Immature natural killer cell (primary cell): Measurements from ENCODE around the gene URB1. TPM values are rescaled to one million over a fixed set of nuclear protein-coding genes. Genes with fewer than 3 reads are reported as not detected.

ENCODE experiments used
- DNase-seq, 3 donors: peaks; one replicate each; pipeline ENCODE4 v3.0.0; 2022; ENCODE audit warnings: mixed read lengths in 1 of 3
- H3K27ac Mint-ChIP-seq, 6 donors: one replicate each; pipeline ENCODE4 v1.8.0; 2020; ENCODE audit warnings: mixed read lengths in 6 of 6, mild to moderate bottlenecking in 5 of 6, inconsistent platforms in 4 of 6, moderate library complexity in 3 of 6
- H3K27me3 Mint-ChIP-seq, 3 donors: one replicate each; pipeline ENCODE4 v1.8.0; 2020 to 2021; ENCODE audit warnings: low read depth in 3 of 3, mild to moderate bottlenecking in 3 of 3, mixed read lengths in 3 of 3, moderate library complexity in 3 of 3, inconsistent platforms in 1 of 3
- H3K36me3 Mint-ChIP-seq, 3 donors: one replicate each; pipeline ENCODE4 v1.8.0; 2020; ENCODE audit warnings: mixed read lengths in 3 of 3, inconsistent platforms in 2 of 3, mild to moderate bottlenecking in 2 of 3
- H3K4me1 Mint-ChIP-seq, 2 donors: one replicate each; pipeline ENCODE4 v1.8.0; 2020; ENCODE audit warnings: inconsistent platforms in 2 of 2, mild to moderate bottlenecking in 2 of 2, mixed read lengths in 2 of 2, moderate library complexity in 1 of 2
- H3K4me3 Mint-ChIP-seq, 5 donors: one replicate each; pipeline ENCODE4 v1.8.0; 2020; ENCODE audit warnings: mild to moderate bottlenecking in 5 of 5, mixed read lengths in 5 of 5, inconsistent platforms in 3 of 5, moderate library complexity in 3 of 5
- H3K9me3 Mint-ChIP-seq, 6 donors: one replicate each; pipeline ENCODE4 v1.8.0; 2020; ENCODE audit warnings: mild to moderate bottlenecking in 6 of 6, mixed read lengths in 6 of 6, inconsistent platforms in 4 of 6, moderate library complexity in 3 of 6
- polyA plus RNA-seq, 3 donors: library from polyadenylated mRNA; unstranded; fragments of 300-500 nt; fragmentation: Illumina TruSeq; gene quantifications; one replicate each; pipeline ENCODE4 v1.2.3, GENCODE V29; 2021

URB1 gene
- polyA plus RNA-seq, 3 donors from 2014 or later = 1.1 to 2.3 (median 1.3) TPM

DNA sequence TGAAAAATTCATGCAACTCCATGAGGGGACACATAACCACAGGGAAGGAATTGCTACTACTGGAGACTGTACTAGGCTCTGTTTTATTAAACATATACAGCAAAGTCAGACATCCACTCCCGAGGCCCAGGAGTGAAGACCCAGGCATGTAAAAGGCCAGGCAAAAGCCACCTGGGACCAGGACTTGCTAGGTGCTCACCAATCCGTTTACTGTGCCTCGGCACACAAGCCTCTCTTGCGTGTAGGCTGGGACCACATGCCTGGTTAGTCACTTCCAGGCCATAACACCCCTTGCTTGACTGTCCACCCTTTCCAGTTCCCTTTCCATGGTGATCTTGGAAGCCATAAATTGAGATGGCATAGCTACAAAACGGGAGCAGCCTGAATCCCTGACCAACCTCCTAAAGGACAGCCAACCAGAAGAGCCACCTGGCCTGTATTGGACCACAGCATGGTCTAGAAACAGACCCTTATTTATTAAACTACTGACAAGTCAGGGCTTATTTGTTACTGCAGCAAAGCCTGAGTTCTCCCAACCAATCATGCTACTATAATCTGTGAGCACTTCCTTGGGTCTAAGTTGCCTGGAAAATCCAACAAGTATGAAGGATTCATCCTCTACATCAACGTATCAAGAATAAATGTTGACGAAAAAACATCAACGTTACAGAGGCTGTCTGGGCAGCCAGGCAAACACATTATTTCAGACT is 39.7 kb downstream of the URB1 start:
- Mint-ChIP-seq H3K36me3 (peaks cover 25 to 64% (median 40%) of the 10 kb centered on the region in 3 donors), H3K27ac (no peak overlapping the region), H3K4me3 (no peak overlapping the region), H3K4me1 (peaks cover 0 to 14% of the 10 kb centered on the region in 2 donors), H3K27me3 (peaks cover 0 to 2% (median 2%) of the 10 kb centered on the region in 3 donors), H3K9me3 (no peaks in the 10 kb centered on the region)
- DNase-seq = no peak

DNA sequence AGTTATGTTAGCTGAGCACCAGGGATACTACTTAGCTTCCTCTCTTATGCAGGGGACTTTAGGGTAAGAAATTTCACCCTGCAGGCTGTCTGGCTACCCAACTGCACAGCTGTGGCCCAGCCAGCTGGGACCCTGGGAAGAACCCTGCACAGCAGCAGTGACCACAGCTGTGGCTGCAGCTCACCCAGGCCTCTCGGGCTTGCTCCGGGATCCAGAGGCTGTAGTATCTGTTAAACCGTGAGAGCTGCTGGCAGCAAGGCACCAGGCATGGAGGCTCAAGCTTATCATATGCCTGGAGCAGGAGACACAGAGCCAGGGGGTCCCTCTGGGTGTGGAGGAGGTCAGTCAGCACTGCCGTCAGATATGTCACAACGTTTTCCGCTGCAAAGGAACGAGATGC is 40.3 kb downstream of the URB1 start:
- Mint-ChIP-seq H3K9me3 (no peaks in the 10 kb centered on the region), H3K4me1 (peaks cover 0 to 14% of the 10 kb centered on the region in 2 donors), H3K27me3 (peaks cover 0 to 2% (median 2%) of the 10 kb centered on the region in 3 donors), H3K27ac (no peak overlapping the region), H3K36me3 (peaks cover 25 to 70% (median 43%) of the 10 kb centered on the region in 3 donors), H3K4me3 (no peak overlapping the region)
- no peak for DNase-seq

DNA sequence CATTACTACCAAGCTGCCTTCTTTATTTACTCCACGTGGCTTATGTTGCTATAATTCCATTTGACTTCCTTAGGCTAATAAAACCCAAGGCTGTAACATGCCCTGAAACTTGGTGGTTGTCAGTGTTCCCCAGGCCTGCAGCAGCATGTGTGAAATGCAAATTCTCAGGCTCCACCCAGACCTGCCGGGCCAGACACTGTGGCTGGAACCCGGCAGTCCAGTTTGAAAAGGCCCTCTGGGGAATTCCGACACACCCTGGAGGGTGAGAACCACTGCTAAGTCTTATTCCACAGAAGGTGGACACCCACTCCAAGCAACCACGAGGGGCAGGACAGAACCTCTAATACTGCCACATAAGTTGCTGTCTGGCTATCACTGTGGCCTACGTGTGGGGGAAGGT is 41.4 kb downstream of the URB1 start:
- Mint-ChIP-seq H3K4me3 (no peak overlapping the region), H3K27me3 (peaks cover 0 to 2% (median 2%) of the 10 kb centered on the region in 3 donors), H3K36me3 (peaks cover 26 to 69% (median 39%) of the 10 kb centered on the region in 3 donors), H3K4me1 (peaks cover 0 to 14% of the 10 kb centered on the region in 2 donors), H3K27ac (no peak overlapping the region), H3K9me3 (no peaks in the 10 kb centered on the region)
- no peak for DNase-seq

DNA sequence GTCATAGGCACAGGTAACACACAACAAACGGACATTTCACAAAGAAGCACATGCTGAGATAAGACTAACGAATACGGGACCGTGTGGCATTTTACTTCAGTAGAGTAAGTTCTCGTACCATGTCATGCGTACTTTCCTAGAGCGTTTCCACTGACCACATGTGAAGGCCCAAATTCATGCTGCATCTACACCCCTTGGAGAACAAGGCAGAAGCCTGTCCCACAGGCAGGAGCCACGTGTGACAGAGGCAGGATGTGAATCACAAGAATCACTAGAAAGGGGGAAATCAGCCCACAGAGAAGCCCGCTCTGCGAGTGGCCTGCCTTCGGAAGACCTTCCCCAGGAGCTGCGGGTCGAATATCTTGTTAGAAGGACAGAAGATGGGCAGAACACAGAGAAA is 41.8 kb downstream of the URB1 start:
- H3K36me3 Mint-ChIP-seq = peaks cover 30 to 71% (median 43%) of the 10 kb centered on the region in 3 donors
- no peaks in the 10 kb centered on the region for H3K9me3 Mint-ChIP-seq
- H3K4me3 Mint-ChIP-seq = no peak overlapping the region
- peaks cover 0 to 14% of the 10 kb centered on the region in 2 donors for H3K4me1 Mint-ChIP-seq
- H3K27me3 Mint-ChIP-seq = peaks cover 0 to 2% (median under 1%) of the 10 kb centered on the region in 3 donors
- no peak for DNase-seq
- H3K27ac Mint-ChIP-seq = no peak overlapping the region

DNA sequence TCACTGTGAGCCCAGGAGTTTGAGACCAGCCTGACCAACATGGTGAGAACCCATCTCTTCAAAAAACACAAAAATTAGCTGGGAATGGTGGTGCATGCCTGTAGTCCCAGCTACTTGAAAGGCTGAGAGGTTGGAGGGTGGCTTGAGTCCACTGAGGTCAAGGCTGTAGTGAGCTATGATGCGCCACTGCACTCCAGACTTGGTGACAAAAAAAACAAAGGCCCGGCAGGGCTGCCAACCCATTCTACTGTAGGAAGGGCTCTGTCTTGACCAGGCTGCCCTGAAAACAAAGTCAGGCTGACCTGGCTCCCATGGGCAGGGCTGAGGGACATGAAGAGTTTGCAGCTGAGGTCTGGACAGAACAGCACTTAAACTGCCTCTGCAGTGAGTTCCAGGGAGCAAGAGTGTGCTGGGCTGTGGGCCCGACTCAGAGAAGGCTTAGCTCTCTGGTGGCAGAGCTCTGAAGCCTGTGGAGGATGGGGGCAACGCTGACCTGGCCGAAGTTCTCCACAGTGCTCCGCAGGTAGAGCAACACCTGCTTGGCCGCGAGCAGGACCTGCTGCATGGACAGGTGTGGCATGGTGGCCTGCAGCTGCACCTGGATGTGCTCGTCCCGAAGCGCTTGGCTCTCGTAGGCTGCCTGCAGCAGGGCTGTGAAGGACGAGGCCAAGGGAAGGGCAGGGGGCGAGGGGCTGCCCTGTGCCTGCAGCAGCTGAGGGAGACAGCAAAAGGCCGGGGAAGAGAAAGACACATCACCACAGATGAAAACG is 42.4 kb downstream of the URB1 start:
- DNase-seq = no peak
- no peak overlapping the region for H3K27ac Mint-ChIP-seq
- no peak overlapping the region for H3K4me3 Mint-ChIP-seq

DNA sequence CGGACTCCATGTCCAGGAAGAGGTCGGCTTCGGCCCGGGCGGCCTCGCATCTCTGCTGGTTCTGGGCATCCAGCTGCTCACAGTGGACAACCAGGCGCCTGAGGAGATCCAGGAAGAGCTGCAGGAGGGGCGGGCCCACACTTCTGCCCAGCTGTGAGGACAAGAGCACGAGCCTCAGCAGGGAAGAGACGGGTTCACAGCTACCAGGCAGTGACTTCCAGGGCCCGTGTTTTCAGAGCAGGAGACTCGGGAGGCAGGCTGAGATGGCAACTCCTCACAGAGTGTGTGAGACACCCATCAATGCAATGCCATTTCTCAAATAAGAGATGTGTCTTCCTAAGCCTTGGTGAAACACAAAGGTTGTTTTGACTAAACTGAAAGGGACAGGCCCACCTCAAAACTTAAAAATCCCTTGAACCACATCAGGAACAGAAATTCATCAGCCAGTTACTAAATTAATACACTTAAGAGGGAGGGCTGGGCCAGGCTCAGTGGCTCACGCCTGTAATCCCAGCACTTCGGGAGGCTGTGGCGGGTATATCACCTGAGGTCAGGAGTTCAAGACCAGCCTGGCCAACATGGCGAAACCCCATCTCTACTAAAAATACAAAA is 43.4 kb downstream of the URB1 start:
- Mint-ChIP-seq H3K27ac (peak overlapping the region in 1 of 6 donors; percentile 45), H3K36me3 (peaks cover 35 to 74% (median 51%) of the 10 kb centered on the region in 3 donors), H3K27me3 (peaks cover 0 to 2% (median 0%) of the 10 kb centered on the region in 3 donors), H3K4me3 (no peak overlapping the region), H3K9me3 (peaks cover 3 to 6% (median 6%) of the 10 kb centered on the region in 6 donors), H3K4me1 (peaks cover 0 to 14% of the 10 kb centered on the region in 2 donors)
- DNase-seq = no peak

More for the DNA sequence above, 42.4 kb downstream of the URB1 start:
- H3K9me3 Mint-ChIP-seq = no peaks in the 10 kb centered on the region
- H3K36me3 Mint-ChIP-seq = peaks cover 33 to 73% (median 46%) of the 10 kb centered on the region in 3 donors
- H3K4me1 Mint-ChIP-seq = peaks cover 0 to 14% of the 10 kb centered on the region in 2 donors
- peaks cover 0 to 2% (median 0%) of the 10 kb centered on the region in 3 donors for H3K27me3 Mint-ChIP-seq

DNA sequence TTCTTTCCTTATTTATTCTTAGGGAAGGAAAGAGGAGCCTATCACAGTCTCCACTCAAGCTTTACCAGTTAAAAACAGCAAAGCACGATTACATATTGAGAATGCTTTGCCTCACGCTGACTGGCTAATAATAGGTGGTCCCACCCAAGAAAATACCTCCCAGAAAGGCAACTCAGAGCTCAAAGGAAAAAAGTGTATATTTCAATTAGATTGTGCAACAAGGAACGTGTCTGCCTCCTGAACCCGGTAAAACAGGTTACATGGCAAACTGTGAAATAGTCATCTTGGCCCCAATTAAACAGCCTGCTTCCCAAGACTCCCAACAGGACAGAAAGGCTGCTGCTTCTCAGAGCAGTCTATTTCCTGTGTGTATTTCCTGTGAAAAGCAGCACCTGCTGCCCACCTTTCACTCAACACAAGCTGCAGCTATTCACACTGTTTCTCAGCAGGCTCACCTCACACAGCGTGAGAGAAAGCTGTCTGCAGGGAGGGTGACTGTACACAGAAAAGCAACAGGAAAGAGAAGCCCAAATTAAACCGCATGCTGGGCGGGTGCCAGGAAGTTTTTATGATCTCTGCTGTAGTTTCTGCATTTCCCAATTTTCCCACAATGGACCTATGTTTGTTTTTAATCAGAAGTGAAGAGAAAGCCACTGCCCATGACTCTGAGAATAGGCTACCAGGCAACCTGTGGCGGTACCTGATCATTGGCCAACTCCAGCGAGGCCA is 44.0 kb downstream of the URB1 start:
- peaks cover 0 to 14% of the 10 kb centered on the region in 2 donors for H3K4me1 Mint-ChIP-seq
- peaks cover 41 to 74% (median 53%) of the 10 kb centered on the region in 3 donors for H3K36me3 Mint-ChIP-seq
- peaks cover 0 to 2% (median 0%) of the 10 kb centered on the region in 3 donors for H3K27me3 Mint-ChIP-seq
- peak overlapping the region in 3 of 6 donors; percentile 9 to 45 (median 36) for H3K27ac Mint-ChIP-seq
- DNase-seq = no peak
- peaks cover 3 to 13% (median 8%) of the 10 kb centered on the region in 6 donors for H3K9me3 Mint-ChIP-seq
- no peak overlapping the region for H3K4me3 Mint-ChIP-seq

DNA sequence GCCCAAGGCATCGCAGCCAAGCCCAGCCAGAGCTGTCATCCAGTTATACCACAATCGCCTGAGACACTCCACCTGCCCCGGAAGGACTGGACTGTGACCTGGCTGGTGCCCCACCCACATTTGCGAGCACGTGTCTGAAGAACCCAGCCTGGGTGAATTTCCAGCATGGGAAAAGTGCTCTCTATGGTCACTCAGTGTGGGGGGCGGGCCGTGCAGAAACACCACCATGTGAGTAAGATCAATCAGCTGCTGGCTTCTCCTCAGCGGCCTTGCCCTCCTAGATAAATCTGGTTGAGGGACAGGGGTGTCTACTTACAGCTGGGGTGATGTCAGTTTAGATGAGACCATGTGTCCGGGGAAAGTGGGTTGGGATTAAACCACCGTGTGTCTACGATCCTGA is 44.8 kb downstream of the URB1 start:
- peaks cover 0 to 14% of the 10 kb centered on the region in 2 donors for H3K4me1 Mint-ChIP-seq
- DNase-seq = no peak
- H3K36me3 Mint-ChIP-seq = peaks cover 49 to 74% (median 57%) of the 10 kb centered on the region in 3 donors
- peaks cover 3 to 19% (median 8%) of the 10 kb centered on the region in 6 donors for H3K9me3 Mint-ChIP-seq
- no peak overlapping the region for H3K4me3 Mint-ChIP-seq
- H3K27me3 Mint-ChIP-seq = peaks cover 0 to 2% (median 0%) of the 10 kb centered on the region in 3 donors
- no peak overlapping the region for H3K27ac Mint-ChIP-seq

DNA sequence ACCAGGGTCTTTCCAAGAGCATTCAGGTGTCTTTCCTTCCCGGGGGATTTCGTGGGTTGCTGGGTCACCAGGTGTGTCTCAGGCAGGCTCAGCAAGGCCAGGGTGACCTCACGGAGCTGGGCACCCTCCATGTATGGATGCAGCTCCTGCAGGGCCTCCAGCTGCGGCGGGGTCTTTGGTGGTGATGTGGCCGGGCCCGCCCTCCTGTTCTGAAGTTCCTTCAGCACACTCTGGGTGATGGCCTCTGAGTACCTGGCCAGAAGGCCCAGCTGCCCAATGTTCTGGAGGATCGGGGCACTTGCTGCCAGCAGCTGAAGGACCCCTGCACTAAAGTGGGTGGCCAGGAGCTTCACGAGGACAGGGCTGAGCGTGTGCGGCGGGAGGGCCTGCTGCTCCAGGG is 45.5 kb downstream of the URB1 start:
- Mint-ChIP-seq H3K9me3 (peaks cover 3 to 19% (median 8%) of the 10 kb centered on the region in 6 donors), H3K4me3 (no peak overlapping the region), H3K27me3 (peaks cover 0 to 2% (median 0%) of the 10 kb centered on the region in 3 donors), H3K4me1 (peaks cover 0 to 14% of the 10 kb centered on the region in 2 donors), H3K36me3 (peaks cover 53 to 74% (median 59%) of the 10 kb centered on the region in 3 donors), H3K27ac (no peak overlapping the region)
- no peak for DNase-seq

DNA sequence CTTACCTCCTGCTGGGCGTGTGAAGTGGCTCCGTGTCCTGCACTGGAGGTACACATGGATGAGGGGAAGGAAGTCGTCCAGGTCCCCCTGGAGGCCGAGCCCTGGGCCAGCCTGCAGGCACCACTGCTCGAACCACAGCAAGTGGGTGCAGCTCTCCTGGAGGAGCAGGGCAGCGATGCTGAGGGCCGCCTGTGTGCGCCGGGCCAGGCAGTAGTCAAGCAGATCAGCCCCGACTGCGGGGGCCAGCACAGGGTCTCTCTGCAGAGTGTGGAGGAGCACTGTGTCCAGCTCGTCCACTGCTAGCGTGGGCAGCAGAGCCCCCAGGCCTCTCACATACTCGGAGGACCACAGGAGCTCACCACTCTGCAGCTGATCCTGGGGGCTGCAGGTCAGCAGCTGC is 45.9 kb downstream of the URB1 start:
- H3K4me3 Mint-ChIP-seq = no peak overlapping the region
- no peaks in the 10 kb centered on the region for H3K27me3 Mint-ChIP-seq
- H3K9me3 Mint-ChIP-seq = peaks cover 3 to 19% (median 8%) of the 10 kb centered on the region in 6 donors
- H3K27ac Mint-ChIP-seq = no peak overlapping the region
- H3K4me1 Mint-ChIP-seq = peaks cover 0 to 14% of the 10 kb centered on the region in 2 donors
- peaks cover 49 to 71% (median 56%) of the 10 kb centered on the region in 3 donors for H3K36me3 Mint-ChIP-seq
- no peak for DNase-seq

DNA sequence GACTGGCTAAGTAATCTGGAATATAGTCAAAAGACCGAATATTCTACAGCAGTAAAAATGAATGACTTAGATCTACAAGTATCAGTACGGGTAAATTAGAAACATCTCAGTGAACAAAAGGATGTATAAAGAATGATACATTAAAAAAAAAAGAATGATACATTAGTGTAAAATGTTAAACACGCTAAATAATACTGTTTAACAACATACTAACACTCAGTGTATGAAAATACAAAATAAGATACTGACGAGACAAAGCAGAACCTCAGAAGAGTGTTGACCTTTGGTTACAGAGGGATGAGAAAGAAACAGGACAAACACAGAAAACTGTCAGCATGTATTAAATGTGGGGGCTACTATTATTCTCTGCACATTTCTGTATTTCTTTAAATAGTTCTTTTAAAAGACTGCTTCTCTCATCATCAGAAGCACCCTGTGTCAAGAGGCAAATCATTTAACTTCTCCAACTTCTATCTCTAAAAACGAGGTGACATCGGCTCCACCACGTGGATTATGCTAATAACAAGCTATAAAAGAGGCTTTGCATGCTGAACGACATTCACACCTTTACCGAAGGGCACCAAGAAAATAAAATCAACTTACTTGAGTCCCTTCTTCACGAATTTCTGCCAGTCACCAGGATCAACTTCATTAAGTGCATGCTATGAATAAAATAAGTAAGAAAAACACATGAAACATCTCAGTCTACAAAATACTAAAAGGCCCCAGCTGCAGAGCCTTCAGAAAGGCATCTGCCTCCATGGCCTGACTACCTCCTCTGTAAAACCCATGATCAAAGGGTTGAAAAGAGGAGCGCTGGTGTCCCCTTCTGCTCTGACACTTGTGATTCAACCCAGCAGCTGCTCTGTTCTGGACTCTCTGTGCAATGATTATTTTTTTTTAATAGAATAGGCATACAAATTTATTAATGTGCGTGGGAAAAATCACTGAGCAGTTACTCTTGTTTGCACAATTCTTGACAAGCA is 51.7 kb downstream of the URB1 start:
- no peaks in the 10 kb centered on the region for H3K4me1 Mint-ChIP-seq
- no peak for DNase-seq
- H3K4me3 Mint-ChIP-seq = no peak overlapping the region
- peaks cover 3 to 19% (median 8%) of the 10 kb centered on the region in 6 donors for H3K9me3 Mint-ChIP-seq
- no peak overlapping the region for H3K27ac Mint-ChIP-seq
- no peaks in the 10 kb centered on the region for H3K27me3 Mint-ChIP-seq
- H3K36me3 Mint-ChIP-seq = peaks cover 50 to 74% (median 61%) of the 10 kb centered on the region in 3 donors

DNA sequence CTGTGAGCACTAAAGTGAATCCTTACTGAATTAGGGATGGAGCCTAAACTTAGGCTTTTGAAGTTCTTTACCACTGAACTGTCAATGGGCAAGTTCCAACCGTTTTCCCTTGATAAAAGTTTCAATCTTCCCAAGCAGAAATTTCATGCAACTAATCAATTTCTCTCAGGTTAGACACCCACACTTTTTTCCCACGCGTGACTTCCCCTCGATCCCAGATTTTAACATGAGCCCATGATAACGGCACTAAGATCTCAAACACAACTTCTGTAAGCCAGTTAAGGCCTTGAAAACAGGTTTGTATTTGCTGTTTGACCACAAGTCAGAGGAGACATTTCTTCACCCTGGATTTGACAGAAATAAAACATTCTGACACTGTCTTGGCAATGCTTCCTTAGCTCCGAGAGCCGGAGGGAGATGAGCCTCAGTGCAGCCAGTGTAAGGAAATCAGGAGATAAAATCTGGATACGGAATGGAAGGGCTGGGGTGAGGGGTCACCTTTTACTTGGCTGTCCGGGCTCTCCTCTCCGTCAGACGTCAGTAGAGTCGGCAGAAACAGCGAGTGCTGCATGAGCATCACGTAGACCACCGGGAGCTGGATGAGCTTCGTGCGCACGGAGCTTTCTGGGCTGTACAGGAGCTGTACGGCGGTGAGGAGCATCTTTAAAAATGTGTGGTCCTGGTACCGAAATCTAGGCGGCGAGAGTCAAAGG is 54.4 kb downstream of the URB1 start:
- Mint-ChIP-seq H3K9me3 (peaks cover 0 to 2% (median 0%) of the 10 kb centered on the region in 6 donors), H3K27ac (no peak overlapping the region), H3K36me3 (peaks cover 37 to 65% (median 45%) of the 10 kb centered on the region in 3 donors), H3K27me3 (no peaks in the 10 kb centered on the region), H3K4me3 (no peak overlapping the region), H3K4me1 (no peaks in the 10 kb centered on the region)
- DNase-seq = no peak
